DLD1 (cell line): ENCODE measurements around the gene RHOB.
"Not testable (repeated sequence)": the region's sequence is repeated elsewhere in the genome, so short reads cannot be mapped to it uniquely, and the experiment has no call there.

Experiments used
- in situ Hi-C: cut with HindIII; loops from 2 replicates; pipeline ENCODE4 v1.10.0; 2017; ENCODE audit warnings: low sequenced_read_pairs

RHOB gene

DNA sequence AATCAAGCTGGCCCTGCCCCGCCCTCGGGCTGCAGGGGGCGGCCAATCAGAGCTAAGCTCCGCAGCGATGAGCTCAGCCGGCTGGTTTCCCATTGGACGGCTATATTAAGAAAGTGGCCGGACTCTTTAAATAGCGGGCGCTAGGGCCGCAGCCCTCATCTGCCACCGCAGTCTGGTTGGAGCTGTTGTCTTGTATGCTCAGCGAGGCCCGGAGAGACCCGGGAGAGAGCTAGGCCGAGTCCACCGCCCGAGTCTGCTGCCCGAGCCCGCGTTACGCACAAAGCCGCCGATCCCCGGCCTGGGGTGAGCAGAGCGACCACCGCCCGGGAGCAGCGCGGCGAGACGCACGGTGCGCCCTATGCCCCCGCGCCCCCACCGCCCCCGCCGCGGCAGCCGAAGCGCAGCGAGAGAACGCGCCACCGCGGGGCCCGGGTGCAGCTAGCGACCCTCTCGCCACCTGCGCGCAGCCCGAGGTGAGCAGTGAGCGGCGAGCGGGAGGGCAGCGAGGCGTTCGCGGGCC, at the start of gene RHOB:
TSS of gene RHOB (plus strand) at position 158 of the 520 bp plus-strand sequence. CDS start 392 bp downstream, outside the sequence.
- in situ Hi-C loops: loop anchor here (5.0 kb wide), 1 partner anchor 190 kb away; no protein-coding TSS in a partner anchor

DNA sequence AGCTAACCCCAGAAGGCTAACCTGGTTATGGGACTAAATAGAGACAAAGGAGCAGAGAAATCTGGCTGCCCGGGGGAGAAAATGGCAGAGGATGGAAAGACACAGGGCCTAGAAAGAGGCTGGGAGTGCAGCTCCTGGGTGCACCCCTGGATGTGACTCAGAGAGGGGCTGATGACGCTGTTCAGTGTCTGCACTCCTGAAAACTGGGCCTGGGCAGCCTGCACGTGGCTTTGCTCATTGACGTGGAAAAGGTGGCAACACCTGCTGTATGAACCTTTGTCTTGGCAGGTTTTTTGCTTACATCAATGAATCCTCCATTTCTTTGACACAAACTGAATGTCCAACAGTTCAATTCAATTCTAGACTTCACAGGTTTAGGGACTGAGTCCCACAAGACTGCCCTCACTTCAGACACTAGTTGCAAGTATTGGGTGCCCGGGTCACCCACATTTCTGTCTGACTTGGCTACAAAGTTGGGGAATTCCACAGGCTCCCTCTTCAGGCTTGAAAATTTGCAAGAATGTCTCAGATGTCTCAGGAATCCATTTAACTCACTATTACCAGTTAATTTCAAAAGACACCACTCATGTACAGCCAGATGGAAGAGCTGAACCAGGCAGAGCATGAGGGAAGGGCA, 48.9 kb upstream of the RHOB start:
- in situ Hi-C loops: no loop called here

DNA sequence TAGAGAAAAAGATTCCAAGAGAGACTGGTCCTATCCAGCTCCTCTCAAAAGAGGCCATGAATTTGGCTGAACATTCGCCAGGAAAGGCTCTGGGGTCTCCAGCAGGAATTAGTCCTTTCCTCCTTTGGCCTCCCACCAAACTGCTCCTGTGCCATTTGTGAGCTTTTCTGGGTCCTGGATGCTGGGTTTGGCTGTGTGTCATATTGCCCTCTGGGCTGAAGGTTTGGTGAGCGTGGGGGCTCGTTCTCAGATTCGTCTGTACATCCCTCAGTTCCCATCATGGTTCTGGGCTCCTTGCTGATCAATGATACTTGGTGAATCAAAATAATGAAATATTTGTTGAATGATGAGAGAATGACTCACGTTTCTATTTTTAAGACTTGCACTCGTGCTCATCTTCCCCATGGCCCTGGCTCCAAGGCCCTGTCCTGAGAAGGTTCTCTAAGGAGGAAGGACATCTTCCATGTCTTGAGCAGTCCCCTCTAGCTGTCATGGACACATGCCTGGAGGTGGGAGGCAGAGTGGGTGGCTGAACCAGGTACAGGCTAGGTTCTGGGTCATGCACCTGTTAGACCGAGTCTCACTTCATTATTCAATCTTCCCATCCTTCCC, 47.8 kb upstream of the RHOB start:
- in situ Hi-C loops: no loop called here

DNA sequence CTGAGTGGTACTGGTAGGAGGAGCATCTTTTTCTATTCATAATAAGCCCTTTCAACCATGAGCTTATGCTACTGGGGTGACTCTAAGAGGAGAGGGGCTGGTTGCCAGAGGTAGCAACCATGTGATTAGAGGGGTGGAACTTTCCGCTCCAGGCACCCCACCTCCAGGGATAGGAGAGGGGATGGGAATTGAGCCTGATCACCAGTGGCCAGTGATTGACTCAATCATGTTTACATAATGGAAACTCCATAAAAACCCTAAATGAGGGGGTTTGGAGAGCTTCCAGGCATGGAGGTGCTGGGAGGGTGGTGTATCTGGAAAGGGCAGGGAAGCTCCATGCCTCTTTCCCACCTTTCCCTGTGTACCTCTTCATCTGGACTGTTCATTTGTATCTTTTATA, 46.6 kb upstream of the RHOB start:
- in situ Hi-C loops: loop anchor here (5.0 kb wide), 1 partner anchor 247 kb away; no protein-coding TSS in a partner anchor

DNA sequence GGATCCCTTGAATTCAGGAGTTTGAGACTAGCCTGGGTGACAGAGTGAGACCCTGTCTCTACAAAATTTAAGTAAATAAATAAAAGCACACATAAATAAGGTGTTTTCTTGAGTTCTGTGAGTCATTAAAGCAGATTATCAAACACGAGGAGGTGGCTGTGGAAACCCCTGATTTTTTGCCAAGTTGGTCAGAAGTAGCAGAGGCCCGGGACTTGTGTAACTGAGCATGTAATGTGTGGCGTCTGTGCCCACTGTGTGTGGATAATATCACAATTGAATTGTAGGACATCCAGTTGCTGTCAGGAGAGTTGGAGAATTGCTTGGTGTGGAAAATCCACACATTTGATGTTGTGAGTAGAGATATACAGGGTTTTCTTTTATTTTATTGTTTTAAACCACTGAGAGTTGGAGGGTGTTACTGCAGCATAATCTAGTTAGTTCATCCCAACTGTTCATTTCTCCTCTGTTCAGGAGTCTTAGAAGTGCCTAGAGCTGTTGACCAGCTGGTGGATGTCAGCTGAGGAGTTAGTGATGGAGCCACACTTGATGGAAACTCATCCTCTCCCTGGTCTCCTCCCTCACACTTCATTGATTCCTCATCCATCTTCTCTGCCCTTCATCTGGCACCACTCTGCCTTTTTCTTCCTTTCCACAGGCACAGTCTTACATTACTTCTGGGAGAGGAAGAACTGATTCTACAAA, 45.9 kb upstream of the RHOB start:
- in situ Hi-C loops: loop anchor here (5.0 kb wide), 1 partner anchor 246 kb away; no protein-coding TSS in a partner anchor

DNA sequence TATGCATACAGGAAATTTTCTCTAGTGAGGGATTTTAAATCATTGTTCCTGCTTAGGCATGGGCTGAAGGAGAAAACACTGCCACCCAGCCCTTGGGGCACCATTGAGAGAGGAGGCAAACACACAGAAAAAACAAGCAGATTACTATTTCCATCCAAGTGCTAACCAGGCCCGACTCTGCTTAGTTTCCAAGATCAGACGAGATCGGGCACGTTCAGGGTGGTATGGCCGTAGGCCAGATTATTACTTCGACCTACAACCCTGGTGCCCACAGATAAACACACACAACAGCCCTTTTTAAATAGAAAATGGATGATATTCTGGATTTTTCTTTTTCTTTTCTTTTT, 45.4 kb upstream of the RHOB start:
- in situ Hi-C loops: loop anchor here (5.0 kb wide), 1 partner anchor 246 kb away; no protein-coding TSS in a partner anchor

DNA sequence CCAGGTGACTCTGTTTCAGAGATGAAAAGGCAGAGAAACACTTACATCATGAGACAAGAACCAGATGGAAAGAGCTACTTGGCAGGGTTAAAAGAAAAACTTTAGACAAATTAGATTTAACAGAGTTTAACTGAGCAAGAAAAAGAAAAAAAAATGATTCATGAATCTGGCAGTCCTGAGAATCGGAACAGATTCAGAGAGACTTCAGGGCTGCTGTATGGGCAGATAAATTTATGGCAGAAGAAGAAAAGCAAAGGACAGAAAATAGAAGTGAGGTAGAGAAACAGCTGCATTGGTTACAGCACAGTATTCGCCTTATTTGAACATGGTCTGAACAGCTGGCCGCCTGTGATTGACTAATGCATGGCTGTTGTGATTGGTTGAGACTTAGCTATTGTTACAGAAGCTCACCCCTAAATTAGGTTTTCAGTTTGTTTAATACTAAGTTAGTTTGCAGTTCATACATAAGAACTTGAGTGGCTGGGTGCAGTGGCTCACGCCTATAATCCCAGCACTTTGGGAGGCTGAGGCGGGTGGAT, 43.0 kb upstream of the RHOB start:
- in situ Hi-C loops: loop anchor here (5.0 kb wide), 1 partner anchor 243 kb away; no protein-coding TSS in a partner anchor

DNA sequence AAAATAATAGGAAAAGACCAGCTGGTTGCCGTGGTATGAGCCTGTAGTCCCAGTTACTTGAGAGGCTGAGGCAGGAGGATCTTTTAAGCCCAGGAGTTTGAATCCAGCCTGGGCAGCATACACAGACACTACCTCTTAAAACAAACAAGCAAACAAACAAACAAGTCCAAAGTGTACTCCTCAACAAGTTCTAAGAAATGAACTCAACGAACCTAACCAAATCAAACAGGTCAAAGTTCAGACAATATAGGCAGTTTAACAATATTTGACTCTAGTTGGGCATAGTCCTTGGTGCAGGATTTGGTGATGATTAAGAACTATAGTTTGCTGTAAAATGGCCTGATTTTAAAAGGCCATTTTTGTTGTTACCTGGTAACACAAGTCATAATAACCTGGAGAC, 41.9 kb upstream of the RHOB start:
- in situ Hi-C loops: loop anchor here (5.0 kb wide), 1 partner anchor 242 kb away; no protein-coding TSS in a partner anchor

DNA sequence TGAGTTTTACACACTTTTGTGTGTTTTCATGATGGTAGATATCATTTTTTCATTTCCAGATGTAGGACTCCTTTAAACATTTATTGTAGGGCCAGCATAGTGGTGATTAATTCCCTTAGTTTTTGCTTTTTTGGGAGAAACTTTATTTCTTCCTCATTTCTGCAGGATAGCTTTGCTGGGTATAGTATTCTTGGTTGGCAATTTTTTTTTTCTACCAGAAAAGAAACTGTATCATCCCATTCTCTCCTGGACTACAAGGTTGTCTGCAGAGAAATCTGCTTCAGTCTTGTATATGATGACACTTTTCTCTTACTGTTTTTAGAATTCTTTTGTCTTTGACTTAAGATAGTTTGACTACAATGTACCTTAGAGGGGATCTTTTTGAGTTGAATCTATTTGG, 37.8 kb upstream of the RHOB start:
- in situ Hi-C loops: no loop called here

DNA sequence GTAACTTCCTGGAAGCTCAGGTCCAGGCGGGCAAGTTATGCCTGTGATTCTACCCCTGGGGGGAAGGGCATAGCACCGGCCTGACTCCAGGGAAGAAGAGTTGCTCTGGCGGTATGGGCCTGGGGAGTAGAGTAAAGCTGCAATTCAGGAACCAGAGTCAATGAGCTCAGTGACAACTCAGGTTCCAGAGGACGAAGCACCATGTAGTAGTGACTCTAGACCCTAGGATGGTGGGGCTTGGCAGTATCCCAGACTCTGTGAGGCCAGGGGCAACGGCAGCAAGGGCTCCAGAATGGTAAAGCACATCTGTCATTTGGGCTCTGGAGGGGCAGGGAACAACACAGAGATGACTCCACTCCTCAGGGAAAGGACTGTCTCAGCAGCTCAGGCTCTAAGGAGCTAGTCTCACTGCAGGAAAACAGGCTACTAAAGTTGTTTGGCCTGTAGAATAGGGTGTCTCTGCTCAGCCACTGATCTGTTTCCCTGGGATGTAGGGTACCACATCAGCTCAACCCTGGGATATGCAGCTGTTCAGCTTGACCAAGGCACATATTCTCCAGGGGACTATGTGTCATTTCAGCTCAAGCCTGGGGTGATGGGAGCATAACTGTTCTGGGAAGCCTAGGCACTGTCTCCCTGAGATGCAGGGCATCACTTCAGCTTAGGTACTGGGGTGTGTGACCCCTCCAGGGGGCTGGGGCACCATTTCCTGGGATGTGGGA, 36.2 kb upstream of the RHOB start:
- in situ Hi-C loops: no loop called here

DNA sequence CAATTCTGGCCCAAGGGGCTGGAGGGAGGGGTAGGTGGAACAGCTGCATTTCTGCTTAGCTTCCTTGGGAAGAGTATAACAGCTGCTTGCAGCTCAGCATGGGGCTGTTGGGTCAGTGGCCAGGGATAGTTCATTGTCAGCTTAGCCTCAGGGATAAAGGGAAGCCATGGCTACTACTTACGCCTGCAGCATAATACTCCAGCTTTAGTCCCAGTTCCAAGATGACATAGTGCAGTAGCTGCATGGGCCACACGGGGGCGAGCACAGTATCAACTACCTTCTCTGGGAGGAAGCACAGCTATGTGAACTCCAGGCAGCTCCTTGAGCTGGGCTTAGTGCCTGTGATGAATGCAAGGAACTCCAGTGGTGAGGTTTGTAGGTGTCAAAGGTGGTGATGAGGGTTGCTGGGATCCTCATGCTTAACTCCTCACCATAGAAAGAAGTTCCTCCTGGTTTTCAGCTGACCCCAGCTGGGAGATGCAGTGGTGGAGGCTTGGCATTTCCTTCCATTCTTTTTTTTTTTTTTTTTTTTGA, 35.4 kb upstream of the RHOB start:
- in situ Hi-C loops: no loop called here

DNA sequence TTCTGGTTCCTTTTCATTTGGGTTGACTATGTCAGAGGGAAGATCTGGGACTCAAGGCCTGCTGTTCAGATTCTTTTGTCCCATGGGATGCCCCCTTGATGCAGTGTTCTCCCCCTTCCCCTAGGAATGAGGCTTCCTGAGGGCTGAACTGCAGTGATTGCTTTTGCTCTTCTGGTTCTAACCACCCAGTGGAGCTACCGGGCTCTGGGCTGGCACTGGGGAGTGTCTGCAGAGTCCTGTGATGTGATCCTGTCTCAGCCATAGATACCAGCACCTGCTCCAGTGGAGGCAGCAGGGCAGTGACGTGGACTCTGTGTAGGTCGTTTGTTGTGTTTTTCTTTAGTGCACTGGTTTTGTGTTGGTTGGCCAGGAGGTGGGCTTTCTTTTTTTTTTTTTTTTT, 32.1 kb upstream of the RHOB start:
- in situ Hi-C loops: no loop called here

DNA sequence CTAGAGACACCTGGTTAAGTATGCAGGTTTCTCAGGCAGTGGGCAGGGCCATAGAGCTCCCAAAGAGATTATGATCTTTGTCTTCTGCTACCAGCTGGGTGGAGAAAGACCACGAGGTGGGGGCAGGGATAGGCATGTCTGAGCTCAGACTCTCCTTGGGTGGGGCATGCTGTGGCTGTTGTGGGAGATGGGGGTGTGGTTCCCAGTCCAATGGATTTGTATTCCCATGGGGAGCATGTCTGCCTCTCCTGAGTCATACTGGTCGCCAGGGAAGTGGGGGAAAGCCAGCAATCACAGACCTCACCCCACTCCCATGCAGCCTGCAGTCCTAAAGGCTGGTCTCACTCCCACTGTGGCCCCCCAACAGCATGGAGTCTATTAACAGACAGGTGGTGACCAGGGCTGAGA, 31.4 kb upstream of the RHOB start:
- in situ Hi-C loops: no loop called here

DNA sequence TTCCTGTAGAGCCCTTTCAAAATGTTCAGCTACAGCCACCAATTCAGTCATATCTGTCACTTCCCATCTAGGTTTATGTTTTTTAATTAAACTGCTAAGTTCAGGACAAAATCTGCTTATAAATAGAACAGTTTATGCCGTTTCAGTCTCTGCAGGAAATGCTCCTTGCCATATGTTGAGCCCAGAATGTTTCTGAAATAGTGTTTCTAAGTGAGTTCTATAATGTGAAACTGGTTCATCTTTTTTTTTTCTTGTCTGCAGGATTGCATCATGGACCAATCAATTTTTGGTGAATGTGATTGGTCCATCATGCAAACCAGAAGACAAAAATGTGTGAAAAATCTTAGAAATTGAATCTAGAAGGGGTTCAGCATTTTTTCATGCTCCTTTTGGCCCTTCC, 30.2 kb upstream of the RHOB start:
- in situ Hi-C loops: no loop called here

DNA sequence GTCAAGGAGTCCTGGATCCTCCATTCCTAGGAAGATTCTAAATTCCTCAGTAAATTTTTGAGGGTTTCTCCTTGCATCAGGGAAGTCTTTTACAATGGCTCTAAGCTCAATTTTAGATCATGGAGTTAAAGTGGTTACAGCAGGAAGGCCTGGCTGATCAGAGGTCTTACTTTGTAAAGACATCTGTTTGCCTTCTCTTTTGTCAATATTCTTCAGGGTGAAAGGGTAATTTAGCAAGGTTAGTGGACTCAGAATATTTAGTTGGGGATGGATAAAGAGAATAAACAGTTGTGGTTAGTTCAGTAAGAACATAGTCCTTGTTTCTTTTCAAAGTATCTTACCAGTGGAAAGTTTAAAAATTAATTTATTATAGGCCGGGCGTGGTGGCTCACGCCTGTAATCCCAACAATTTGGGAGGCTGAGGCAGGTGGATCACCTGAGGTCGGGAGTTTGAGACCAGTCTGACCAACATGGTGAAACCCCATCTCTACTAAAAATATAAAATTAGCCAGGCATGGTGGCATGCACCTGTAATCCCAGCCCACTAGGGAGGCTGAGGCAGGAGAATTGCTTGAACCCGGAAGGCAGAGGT, 29.5 kb upstream of the RHOB start:
- in situ Hi-C loops: not testable (repeated sequence)

DNA sequence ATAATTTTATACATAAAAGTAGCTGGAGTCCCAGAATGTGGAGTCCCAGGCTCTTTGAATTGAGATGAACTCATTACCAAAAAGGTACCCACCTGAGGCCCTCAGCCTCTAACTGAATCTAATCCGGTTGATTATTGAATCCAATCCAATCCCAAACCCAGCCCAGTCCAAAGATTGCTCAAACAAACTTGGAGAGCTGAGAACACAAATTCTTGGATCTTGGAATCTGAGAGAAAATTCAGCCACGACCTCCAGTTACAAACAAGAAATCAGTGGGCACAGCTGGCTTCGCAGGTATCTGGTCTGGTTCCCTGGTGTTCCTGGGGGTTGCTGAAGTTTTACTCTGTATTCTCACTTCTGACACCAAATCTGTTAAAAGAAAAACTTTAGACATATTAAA, 28.4 kb upstream of the RHOB start:
- in situ Hi-C loops: no loop called here

DNA sequence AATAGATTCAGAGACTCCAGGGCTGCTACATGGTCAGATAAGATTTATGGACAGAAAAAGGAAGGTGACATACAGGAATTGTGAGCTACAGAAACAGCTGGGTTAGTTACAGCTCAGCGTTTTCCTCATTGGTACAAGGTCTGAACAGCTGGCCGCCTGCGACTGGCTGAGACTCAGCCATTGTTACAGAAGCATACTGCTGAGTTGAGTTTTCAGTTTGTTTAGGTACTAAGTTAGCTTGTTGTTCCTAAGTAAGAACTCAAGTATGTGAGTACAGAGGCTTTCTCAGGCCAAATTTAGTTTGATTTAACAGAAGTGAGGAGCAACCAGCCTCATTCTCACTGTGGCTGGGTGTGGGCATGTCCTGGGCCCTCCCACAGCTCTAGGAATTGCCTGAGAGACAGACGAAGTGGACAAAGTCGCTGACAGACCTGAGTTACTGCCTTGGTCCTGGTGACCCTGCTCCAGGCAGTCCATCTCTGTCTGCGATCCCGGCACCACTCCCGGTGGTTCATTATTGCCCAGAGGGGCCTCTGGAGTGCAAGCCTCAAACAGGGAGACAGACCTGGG, 27.8 kb upstream of the RHOB start:
- in situ Hi-C loops: no loop called here

DNA sequence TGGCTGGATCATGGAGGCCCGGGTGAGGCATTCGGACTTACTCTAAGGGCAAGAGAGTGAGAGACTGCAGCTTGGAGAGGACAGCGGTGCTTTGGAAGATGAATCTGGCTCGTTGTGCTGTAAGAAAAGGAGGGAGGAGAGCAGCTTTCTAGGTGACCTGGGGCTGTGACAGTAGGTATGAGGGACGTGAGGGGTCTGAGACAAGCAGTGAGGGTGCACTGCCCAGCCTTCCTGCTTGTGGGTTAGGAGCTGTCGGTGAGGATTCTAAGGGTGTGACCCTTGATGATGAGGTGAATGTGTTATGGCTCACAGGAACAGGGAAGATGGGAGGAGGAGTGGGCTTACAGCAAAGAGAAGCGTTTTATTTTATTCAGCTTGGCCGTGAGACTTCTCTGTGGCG, 27.1 kb upstream of the RHOB start:
- in situ Hi-C loops: no loop called here

DNA sequence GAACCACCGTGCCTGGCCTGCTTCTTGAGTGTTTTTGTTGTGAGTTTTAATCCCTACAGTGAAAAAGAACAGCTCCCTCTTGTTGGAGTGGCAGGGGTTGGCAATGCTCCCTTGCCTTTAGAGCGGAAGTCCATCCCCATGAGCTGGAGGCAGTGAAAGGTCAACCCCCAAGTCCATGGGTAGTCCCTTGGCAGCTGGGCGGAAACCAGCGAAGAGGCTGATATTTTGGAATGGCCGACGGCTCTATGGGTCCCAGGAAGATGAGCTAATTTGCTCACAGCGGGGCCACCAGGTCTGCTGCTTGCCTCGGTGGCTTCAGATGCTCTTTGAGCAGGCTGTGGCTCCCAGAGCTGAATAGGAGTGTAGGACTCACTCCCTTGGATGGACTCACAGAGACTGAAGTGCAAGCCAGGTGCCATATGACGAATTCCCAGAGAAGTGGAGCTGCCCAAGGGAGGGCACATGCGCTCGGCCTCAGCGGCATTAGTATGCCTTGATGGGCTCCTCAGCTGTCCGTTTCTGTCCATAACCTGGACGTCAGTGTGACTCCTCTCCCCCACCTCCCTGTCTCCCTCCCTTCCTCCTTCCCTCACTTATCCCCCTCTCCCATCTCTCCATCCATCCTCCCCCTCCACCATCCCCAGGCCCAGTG, 25.4 kb upstream of the RHOB start:
- in situ Hi-C loops: no loop called here
